Ectodermal cell (in vitro differentiated cells): ENCODE measurements around the gene RNF208.

Source experiments
- H3K27ac ChIP-seq: 2 replicates; pipeline ENCODE4 v1.7.0; 2013; ENCODE audit warnings: mild to moderate bottlenecking, low read depth, low read length; ENCODE audit not compliant: insufficient read depth, poor library complexity, severe bottlenecking
- H3K27me3 ChIP-seq: 2 replicates; pipeline ENCODE4 v1.7.0; 2013; ENCODE audit warnings: mild to moderate bottlenecking, low read length; ENCODE audit not compliant: insufficient read depth, control insufficient read depth, poor library complexity, severe bottlenecking
- H3K36me3 ChIP-seq: one replicate; pipeline ENCODE4 v1.7.0; 2013; ENCODE audit warnings: low read length; ENCODE audit not compliant: control insufficient read depth, insufficient read depth
- H3K4me1 ChIP-seq: one replicate; pipeline ENCODE4 v1.7.0; 2013; ENCODE audit warnings: low read length; ENCODE audit not compliant: control insufficient read depth, insufficient read depth
- H3K4me3 ChIP-seq: 2 replicates; pipeline ENCODE4 v1.7.0; 2013; ENCODE audit warnings: low read depth, low read length, control low read depth; ENCODE audit not compliant: insufficient read depth
- H3K9me3 ChIP-seq: 2 replicates; pipeline ENCODE4 v1.7.0; 2013; ENCODE audit warnings: mild to moderate bottlenecking, low read length, moderate library complexity; ENCODE audit not compliant: control insufficient read depth
- WGBS, 2 experiments: methylation state at CpG; one replicate each; pipeline ENCODE4 v1.1.7; 2013; ENCODE audit warnings: missing lambda C conversion rate in 2 of 2; 5-methylcytosine and 5-hydroxymethylcytosine counted together

The RNF208 gene

GRCh38 chr9:137198051-137198901 lies 23.8 kb downstream of the RNF208 start:
- no peaks in the 10 kb centered on the region for H3K36me3 ChIP-seq
- no peaks in the 10 kb centered on the region for H3K9me3 ChIP-seq
- peaks cover 25% of the 10 kb centered on the region for H3K4me1 ChIP-seq
- no peak overlapping the region for H3K27ac ChIP-seq
- no peak overlapping the region for H3K4me3 ChIP-seq
- WGBS, 2 experiments: 89 to 90% methylated on average over 19 of the region's 19 CpGs
- peaks cover 12% of the 10 kb centered on the region for H3K27me3 ChIP-seq

GRCh38 chr9:137195525-137196220 lies 26.4 kb downstream of the RNF208 start:
- WGBS, 2 experiments: 94% methylated on average over 21 of the region's 21 CpGs
- Histone ChIP-seq H3K27me3 (peaks cover 12% of the 10 kb centered on the region), H3K27ac (no peak overlapping the region)

GRCh38 chr9:137194909-137195308 lies 27.1 kb downstream of the RNF208 start:
- H3K27me3 ChIP-seq: peaks cover 11% of the 10 kb centered on the region
- H3K4me1 ChIP-seq: peaks cover 17% of the 10 kb centered on the region
- H3K36me3 ChIP-seq: no peaks in the 10 kb centered on the region
- WGBS, 2 experiments: 87 to 89% methylated on average over 10 of the region's 10 CpGs
- H3K4me3 ChIP-seq: no peak overlapping the region
- H3K9me3 ChIP-seq: no peaks in the 10 kb centered on the region
- no peak overlapping the region for H3K27ac ChIP-seq

More at GRCh38 chr9:137195525-137196220, 26.4 kb downstream of the RNF208 start:
- no peaks in the 10 kb centered on the region for H3K36me3 ChIP-seq
- H3K9me3 ChIP-seq: no peaks in the 10 kb centered on the region
- H3K4me3 ChIP-seq: no peak overlapping the region
- H3K4me1 ChIP-seq: peaks cover 17% of the 10 kb centered on the region

GRCh38 chr9:137194388-137194787 lies 27.7 kb downstream of the RNF208 start:
- Histone ChIP-seq H3K4me1 (peaks cover 21% of the 10 kb centered on the region), H3K36me3 (no peaks in the 10 kb centered on the region), H3K27ac (no peak overlapping the region), H3K4me3 (no peak overlapping the region), H3K27me3 (peaks cover 6% of the 10 kb centered on the region), H3K9me3 (no peaks in the 10 kb centered on the region)
- WGBS, 2 experiments: 82 to 84% methylated on average over 16 of the region's 16 CpGs

GRCh38 chr9:137193771-137194170 lies 28.3 kb downstream of the RNF208 start:
- no peaks in the 10 kb centered on the region for H3K36me3 ChIP-seq
- H3K9me3 ChIP-seq: no peaks in the 10 kb centered on the region
- no peak overlapping the region for H3K4me3 ChIP-seq
- WGBS, 2 experiments: 90 to 91% methylated on average over 14 of the region's 14 CpGs
- H3K27ac ChIP-seq: no peak overlapping the region
- peaks cover 16% of the 10 kb centered on the region for H3K4me1 ChIP-seq
- H3K27me3 ChIP-seq: no peaks in the 10 kb centered on the region

GRCh38 chr9:137192859-137193258 lies 29.2 kb downstream of the RNF208 start:
- Histone ChIP-seq H3K4me3 (no peak overlapping the region), H3K27ac (no peak overlapping the region), H3K9me3 (no peaks in the 10 kb centered on the region), H3K4me1 (peaks cover 13% of the 10 kb centered on the region), H3K27me3 (no peaks in the 10 kb centered on the region), H3K36me3 (no peaks in the 10 kb centered on the region)
- WGBS, 2 experiments: 83 to 86% methylated on average over 2 of the region's 2 CpGs

- peaks cover 13% of the 10 kb centered on the region for H3K4me1 ChIP-seq
- no peaks in the 10 kb centered on the region for H3K36me3 ChIP-seq
- H3K4me3 ChIP-seq: no peak overlapping the region
- 93% methylated on average over 10 of the region's 10 CpGs for WGBS, 2 experiments
- no peaks in the 10 kb centered on the region for H3K9me3 ChIP-seq
- no peaks in the 10 kb centered on the region for H3K27me3 ChIP-seq
- H3K27ac ChIP-seq: no peak overlapping the region
These were observed 29.6 kb downstream of the RNF208 start for GRCh38 chr9:137192448-137192780.

GRCh38 chr9:137191691-137192447 lies 30.2 kb downstream of the RNF208 start:
- Histone ChIP-seq H3K27ac (no peak overlapping the region), H3K36me3 (no peaks in the 10 kb centered on the region), H3K9me3 (no peaks in the 10 kb centered on the region), H3K4me1 (peaks cover 18% of the 10 kb centered on the region), H3K27me3 (no peaks in the 10 kb centered on the region), H3K4me3 (no peak overlapping the region)
- WGBS, 2 experiments: 94% methylated on average over 22 of the region's 22 CpGs

GRCh38 chr9:137191245-137191644 lies 30.8 kb downstream of the RNF208 start:
- H3K36me3 ChIP-seq: no peaks in the 10 kb centered on the region
- H3K4me3 ChIP-seq: no peak overlapping the region
- no peak overlapping the region for H3K27ac ChIP-seq
- H3K27me3 ChIP-seq: no peaks in the 10 kb centered on the region
- H3K9me3 ChIP-seq: no peaks in the 10 kb centered on the region
- peaks cover 18% of the 10 kb centered on the region for H3K4me1 ChIP-seq
- 89 to 90% methylated on average over 3 of the region's 3 CpGs for WGBS, 2 experiments

GRCh38 chr9:137190315-137190856 lies 31.7 kb downstream of the RNF208 start:
- Histone ChIP-seq H3K27me3 (no peaks in the 10 kb centered on the region), H3K36me3 (no peaks in the 10 kb centered on the region), H3K4me1 (peaks cover 18% of the 10 kb centered on the region), H3K27ac (no peak overlapping the region), H3K4me3 (no peak overlapping the region), H3K9me3 (no peaks in the 10 kb centered on the region)
- WGBS, 2 experiments: 89 to 91% methylated on average over 9 of the region's 9 CpGs
